ENCODE results near the gene CRABP2.

DNA sequence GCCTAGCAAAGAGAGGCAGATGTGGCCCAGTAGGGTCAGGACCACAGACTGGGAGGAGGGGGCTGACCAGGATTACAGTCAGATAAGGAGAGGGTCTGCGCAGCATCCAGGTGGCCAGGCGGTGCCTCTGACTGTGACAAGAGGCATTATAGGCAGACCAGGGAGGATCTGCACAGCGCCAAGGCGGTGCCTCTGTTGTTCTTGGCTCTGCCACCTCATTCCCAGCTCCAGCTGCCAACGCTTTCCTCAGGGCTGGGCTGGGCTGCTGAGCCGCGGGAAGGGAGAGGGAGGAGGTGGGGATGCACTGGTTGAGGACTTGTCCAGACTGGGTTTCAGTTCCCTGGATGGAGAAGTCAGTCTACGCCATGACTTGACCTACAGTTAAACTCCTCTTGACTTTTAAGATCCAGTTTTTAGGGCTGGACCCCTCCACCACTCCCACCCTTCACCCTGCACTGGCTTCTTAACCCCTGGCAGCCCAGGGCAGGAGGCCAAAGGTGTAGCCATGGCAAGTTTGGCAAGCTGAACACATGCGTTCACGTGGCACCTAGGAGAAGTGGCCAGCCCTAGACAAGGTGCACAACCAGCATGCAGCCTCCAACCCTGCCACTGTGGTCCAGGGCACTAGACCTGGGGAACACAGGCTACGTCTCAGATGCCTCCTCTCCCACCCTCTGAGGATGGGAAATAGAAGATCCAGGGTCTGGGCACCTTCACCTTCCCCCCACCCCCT lies 4.5 kb upstream of the CRABP2 start:
- no peak for TF ChIP-seq EZH2 (optimal IDR thresholded peaks at IDR 0.05; ENCODE audit: low read depth, low read length)
- TF ChIP-seq, protein P1, sequence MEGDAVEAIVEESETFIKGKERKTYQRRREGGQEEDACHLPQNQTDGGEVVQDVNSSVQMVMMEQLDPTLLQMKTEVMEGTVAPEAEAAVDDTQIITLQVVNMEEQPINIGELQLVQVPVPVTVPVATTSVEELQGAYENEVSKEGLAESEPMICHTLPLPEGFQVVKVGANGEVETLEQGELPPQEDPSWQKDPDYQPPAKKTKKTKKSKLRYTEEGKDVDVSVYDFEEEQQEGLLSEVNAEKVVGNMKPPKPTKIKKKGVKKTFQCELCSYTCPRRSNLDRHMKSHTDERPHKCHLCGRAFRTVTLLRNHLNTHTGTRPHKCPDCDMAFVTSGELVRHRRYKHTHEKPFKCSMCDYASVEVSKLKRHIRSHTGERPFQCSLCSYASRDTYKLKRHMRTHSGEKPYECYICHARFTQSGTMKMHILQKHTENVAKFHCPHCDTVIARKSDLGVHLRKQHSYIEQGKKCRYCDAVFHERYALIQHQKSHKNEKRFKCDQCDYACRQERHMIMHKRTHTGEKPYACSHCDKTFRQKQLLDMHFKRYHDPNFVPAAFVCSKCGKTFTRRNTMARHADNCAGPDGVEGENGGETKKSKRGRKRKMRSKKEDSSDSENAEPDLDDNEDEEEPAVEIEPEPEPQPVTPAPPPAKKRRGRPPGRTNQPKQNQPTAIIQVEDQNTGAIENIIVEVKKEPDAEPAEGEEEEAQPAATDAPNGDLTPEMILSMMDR (IDR thresholded peaks at IDR 0.05; ENCODE audit: low read length) = no peak
- no peak for TF ChIP-seq EZH2phosphoT487 (IDR thresholded peaks at IDR 0.05; ENCODE audit: low read length)

Data from MM.1S (cell line).